ENCODE results near the gene TMEM245. TPM values are rescaled to one million over a fixed set of nuclear protein-coding genes. Genes with fewer than 3 reads are reported as not detected.

Gene TMEM245
- total and polyA plus RNA-seq, 10 of the 15 experiments (the other 5 are each of a cell fraction or from before 2014, with no cell fraction given): 7.4 to 36.1 (median 19.0) TPM

GRCh38 chr9:109051733-109052132 lies 68.0 kb downstream of the TMEM245 start (continued):
- TF ChIP-seq YY1 (IDR thresholded peaks at IDR 0.05; ENCODE audit: low read depth, low read length) (no peak), CBX3 (IDR thresholded peaks at IDR 0.05; ENCODE audit: borderline replicate concordance, low read depth) (no peak)

DNA sequence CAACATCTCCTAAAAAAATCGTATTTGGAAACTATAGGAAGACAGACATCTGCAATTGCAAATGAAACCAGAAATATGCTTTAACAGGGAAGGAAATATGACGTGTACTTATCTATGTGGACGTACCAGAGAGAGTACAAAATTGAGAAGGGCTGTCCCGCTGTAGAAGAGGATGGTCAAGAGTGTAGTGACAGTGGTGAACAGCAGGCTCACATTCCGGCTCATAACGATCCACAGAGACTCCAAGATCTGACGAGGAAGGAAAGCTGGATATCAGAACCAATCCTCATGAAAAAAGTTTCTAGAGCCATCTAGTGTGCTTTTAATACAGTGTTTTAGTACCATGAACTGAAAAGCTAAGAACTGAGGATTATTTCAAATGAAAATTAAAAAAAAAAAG lies 69.3 kb downstream of the TMEM245 start:
- DNase-seq (ENCODE audit: low read depth, low spot score) (no peak), ATAC-seq (no peak), FAIRE-seq (no peak)
- H3K9ac ChIP-seq (ENCODE audit: control insufficient read depth, insufficient read depth, low read length): no peak overlapping the region
- no peak overlapping the region for H3K4me2 ChIP-seq (ENCODE audit: control insufficient read depth, insufficient read depth)
- ChIA-PET RAD21 (ENCODE audit: unreplicated experiment) (no interaction called here), POLR2A (interaction anchor here (0.6 kb wide), 1 partner anchor 1095 kb away, joined by 3 read pairs; no protein-coding TSS in a partner anchor), SMC1A (ENCODE audit: uncharacterized antibody, unreplicated experiment) (no interaction called here), CTCF (no interaction called here)
- H3K27me3 ChIP-seq (replicated peaks in 1 of 2; ENCODE audit: control insufficient read depth in 2 of 2, insufficient read depth in 2 of 2, low read length in 1 of 2): no peaks in the 10 kb centered on the region
- no peak overlapping the region for H2AFZ ChIP-seq (ENCODE audit: control insufficient read depth, low read depth, low read length)
- no peak overlapping the region for H3K4me3 ChIP-seq
- no peaks in the 10 kb centered on the region for H3K4me1 ChIP-seq (ENCODE audit: control insufficient read depth, insufficient read depth, low read length)
- TF ChIP-seq, protein P1, sequence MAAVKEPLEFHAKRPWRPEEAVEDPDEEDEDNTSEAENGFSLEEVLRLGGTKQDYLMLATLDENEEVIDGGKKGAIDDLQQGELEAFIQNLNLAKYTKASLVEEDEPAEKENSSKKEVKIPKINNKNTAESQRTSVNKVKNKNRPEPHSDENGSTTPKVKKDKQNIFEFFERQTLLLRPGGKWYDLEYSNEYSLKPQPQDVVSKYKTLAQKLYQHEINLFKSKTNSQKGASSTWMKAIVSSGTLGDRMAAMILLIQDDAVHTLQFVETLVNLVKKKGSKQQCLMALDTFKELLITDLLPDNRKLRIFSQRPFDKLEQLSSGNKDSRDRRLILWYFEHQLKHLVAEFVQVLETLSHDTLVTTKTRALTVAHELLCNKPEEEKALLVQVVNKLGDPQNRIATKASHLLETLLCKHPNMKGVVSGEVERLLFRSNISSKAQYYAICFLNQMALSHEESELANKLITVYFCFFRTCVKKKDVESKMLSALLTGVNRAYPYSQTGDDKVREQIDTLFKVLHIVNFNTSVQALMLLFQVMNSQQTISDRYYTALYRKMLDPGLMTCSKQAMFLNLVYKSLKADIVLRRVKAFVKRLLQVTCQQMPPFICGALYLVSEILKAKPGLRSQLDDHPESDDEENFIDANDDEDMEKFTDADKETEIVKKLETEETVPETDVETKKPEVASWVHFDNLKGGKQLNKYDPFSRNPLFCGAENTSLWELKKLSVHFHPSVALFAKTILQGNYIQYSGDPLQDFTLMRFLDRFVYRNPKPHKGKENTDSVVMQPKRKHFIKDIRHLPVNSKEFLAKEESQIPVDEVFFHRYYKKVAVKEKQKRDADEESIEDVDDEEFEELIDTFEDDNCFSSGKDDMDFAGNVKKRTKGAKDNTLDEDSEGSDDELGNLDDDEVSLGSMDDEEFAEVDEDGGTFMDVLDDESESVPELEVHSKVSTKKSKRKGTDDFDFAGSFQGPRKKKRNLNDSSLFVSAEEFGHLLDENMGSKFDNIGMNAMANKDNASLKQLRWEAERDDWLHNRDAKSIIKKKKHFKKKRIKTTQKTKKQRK (IDR thresholded peaks at IDR 0.05; ENCODE audit: low read depth, low read length): no peak
- TF ChIP-seq KDM1A (IDR thresholded peaks at IDR 0.05; ENCODE audit: borderline replicate concordance) (no peak), KLF5 (IDR thresholded peaks at IDR 0.05; ENCODE audit: partially characterized antibody) (no peak)
- in situ Hi-C loops (cut with MboI): no loop called here
- intact Hi-C loops (cut with micrococcal nuclease; ENCODE audit: unreplicated experiment): no loop called here
- BruUV-seq (replicated peaks): no TSS peak
- WGBS (ENCODE audit: insufficient coverage, insufficient replicate concordance, low lambda C conversion rate, missing lambda C conversion rate): 82% methylated on average over 7 of the region's 7 CpGs
- peaks cover 7 to 36% of the 10 kb centered on the region in 2 experiments for H3K36me3 ChIP-seq (ENCODE audit: control insufficient read depth in 2 of 2, insufficient read depth in 2 of 2, low read length in 1 of 2)
- H4K20me1 ChIP-seq (ENCODE audit: control insufficient read depth, insufficient read depth): no peaks in the 10 kb centered on the region
- no peaks in the 10 kb centered on the region for H3K9me3 ChIP-seq (replicated peaks; ENCODE audit: control insufficient read depth, insufficient read depth, low read length)
- H3K27ac ChIP-seq (ENCODE audit: control insufficient read depth, insufficient read depth): no peak overlapping the region
- no peaks in the 10 kb centered on the region for H3K79me2 ChIP-seq (ENCODE audit: control insufficient read depth, insufficient read depth, low read length)
